Activated CD4-positive, alpha-beta T cell treated with anti-CD3 and anti-CD28 coated beads, Interleukin-2, amount 50 U/mL, for 16 hours (primary cell): ENCODE measurements around the gene TADA2B.
"Not testable (repeated sequence)": the region's sequence is repeated elsewhere in the genome, so short reads cannot be mapped to it uniquely, and the experiment has no call there.

ENCODE experiments used
- DNase-seq: peaks from one replicate; pipeline ENCODE4 v3.0.0-alpha.2; 2020

Gene TADA2B

DNA sequence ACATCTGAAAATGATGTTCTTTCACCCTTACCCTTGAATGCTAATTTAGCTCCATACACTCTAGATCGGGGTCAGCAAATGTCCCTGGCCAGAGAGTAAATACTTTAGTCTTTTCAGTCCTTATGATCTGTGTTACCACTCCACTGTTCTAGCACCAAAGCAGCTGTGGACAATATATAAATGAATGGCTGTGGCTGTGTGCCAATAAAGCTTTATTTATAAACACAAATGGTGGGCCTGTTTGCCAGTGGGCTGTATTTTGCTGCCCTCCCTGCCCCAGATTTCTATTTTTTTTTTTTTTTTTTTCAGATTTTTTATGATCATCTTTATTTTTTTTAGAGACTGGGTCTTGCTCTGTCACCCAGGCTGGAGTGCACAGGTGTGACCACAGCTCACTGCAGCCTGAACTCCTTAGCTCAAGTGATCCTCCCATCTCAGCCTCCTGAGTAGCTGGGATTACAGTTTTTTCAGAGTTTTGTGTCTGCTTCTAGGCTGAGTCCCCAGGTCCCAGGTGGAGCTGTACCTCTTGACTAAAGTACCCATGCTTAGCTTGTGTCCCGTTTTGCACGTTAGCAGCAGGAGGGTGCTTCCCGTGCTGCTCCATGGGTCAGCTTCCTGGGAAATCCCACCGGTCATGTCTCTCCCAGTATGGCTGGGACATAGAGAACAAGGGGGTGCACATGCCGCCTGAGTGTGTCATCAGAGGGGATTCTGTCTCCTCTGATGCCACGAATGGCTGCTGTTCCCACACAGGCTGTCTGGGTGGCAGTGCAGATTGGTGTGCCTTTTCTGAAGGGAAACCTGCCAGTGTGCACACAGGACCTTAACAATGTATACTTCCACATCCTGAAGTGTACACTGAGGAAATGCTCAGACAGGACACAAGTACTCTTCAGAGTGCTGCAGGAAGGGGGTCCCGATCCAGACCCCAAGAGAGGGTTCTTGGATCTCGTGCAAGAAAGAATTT lies 40.7 kb downstream of the TADA2B start:
- DNase-seq, result no peak

DNA sequence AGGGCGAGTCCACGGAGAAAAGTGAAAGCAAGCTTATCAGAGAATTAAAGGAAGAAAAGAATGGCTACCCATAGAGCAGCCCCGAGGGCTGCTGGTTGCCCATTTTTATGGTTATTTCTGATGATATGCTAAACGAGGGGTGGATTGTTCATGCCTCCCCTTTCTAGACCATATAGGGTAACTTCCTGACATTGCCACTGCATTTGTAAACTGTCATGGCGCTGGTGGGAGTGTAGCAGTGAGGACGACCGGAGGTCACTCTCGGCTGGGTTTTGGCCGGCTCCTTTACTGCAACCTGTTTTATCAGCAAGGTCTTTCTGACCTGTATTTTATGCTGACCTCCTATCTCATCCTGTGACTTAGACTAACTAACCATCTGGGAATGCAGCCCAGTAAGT lies 41.4 kb downstream of the TADA2B start:
- not testable (repeated sequence) for DNase-seq

DNA sequence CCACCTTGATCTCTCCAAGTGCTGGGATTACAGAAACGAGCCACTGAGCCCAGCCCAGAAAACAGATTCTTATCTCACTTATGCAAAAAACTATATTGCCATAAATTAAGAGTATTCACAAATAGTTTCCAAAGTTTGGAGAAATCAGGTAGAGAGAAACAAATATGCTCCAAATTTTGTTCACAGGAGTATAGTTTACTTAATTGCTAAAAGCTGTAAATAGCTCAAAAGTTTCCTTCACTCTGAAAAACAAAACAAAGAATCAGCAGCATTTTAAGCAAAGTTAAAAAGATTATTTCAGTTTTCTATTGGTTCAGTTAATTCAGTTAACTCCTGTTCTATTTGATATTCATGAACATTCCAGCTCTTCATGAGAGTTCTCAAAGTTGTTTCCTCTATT lies 43.2 kb downstream of the TADA2B start:
- no peak for DNase-seq

DNA sequence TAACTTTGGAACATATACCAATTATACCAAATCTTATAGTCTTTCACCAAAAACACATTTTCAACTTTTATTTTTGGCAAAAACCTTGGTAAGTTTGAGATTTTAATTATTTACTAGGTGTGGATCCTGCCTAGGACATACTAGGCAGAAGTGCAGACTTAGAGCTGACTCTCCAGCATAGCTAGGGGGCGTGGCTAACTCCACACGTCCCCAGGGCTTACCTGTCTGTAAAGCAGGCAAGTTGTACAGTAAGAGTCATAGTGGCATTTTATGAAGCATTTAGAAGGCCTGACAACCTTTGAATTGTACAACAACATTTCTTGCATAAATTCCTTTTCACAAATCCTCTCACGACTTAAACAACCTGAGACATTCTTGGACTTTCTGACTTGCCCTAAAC lies 43.9 kb downstream of the TADA2B start:
- DNase-seq, result no peak

DNA sequence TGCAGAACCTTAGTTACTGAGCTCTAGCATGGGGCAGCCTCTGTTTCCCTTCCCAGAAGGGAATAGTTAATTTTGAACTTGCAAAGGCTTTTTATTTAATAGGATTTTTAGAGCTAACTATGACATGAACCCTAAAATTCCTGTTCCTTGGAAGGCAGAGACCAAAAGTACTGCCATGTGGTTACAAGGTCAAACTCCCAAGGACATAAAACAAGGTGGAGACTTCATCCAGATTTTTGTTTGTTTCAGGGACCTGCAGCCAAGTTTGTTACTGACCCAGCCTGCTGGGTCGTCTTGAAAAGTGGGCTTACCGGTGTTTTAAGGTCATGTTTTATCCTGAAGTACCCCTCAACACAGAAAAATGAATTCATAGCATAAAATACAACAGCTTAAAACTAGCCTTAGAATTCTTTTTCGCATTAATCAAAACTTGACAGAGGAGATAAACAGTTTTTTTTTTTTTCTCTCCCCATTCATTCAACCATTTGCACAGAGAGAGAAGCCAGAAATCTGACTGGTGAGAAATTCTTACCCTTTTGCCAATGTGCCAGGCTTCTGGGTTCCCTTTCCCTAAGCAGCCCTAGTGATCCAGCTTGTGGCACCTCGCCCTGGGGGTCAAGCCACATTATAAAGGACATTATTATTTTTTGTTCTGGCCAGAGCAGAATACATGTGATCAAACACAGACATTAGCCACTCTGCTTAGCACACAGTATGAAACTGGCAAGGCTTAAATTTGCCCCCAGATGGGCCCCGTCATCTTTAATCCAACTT lies 46.2 kb downstream of the TADA2B start:
- DNase-seq, result no peak

DNA sequence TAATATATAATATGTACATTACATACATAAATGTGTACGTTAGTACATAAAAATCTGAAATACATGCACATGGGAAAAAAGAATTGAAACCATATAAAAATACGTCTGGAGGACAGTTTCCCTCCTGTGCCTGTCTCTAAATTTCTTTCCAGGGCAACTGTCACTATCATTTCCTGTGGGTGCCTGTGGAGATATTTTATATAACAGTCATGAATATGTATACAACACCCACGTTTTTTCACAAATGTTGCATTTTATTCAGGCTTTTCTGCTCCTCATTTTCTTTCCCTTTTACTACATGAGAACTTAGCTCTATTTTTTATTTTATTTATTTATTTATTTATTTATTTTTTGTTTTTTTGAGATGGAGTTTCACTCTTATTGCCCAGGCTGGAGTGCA lies 48.9 kb downstream of the TADA2B start:
- no peak for DNase-seq

DNA sequence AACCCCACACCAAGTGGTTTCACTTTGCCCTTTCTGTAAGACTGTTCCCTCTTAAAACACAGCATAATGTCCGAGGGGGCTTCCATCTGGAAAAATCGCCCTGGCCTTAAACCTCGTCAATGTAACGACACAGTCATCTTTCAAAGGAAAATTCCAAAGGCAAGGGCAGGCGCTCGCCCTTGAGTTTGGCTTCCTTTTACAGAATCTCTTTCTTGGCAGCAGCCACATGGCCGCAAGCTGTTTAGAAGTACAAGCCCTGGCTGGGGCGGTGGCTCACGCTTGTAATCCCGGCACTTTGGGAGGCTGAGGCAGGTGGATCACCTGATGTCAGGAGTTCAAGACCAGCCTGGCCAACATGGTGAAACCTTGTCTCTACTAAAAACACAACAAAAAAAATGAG lies 51.7 kb downstream of the TADA2B start:
- DNase-seq, result no peak

DNA sequence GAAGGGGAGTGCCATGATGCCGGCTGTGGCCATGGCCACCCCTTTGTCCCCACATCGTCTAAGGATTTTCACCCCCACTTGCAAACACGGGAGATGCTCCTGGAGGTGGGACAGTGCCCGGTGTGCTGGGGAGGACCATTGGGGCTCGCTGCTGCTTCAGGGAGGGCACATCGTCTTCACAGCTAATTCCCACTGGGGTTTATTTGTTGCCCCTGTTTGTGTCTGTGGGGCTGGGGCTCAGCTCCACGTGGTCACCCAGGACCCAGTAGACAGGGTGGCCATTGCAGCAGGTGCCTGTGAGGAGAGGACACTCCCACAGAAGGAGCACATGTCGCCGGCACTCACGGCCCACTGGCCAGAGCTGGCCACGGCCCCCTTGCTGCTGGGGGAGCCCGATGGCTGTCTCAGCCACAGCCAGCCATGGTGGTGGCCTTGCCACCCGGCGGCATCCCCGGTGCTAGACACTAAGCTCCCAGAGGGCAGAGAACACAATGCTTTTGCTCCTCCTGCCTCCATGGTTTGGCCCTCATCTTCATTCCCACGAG lies 52.5 kb downstream of the TADA2B start:
- no peak for DNase-seq

DNA sequence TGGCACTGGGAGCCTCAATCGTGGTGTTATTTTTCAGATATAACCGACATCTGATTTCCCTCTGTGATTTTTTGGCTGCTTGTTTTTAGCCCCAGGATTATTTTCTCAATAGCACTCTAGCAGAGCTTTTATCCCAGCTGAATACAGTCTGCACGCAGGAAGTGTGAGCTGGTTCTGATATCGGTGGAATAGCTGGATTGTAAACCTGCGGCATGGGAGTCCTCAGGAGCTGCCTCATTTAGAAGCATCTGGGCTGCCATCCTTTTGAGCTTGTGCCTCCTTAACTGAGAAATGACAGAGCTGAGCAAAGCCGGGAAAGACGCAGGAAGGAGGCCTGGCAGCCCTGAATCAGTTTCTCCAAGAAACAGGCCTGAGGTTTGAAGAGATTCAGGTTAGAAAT lies 53.1 kb downstream of the TADA2B start:
- DNase-seq, result no peak

DNA sequence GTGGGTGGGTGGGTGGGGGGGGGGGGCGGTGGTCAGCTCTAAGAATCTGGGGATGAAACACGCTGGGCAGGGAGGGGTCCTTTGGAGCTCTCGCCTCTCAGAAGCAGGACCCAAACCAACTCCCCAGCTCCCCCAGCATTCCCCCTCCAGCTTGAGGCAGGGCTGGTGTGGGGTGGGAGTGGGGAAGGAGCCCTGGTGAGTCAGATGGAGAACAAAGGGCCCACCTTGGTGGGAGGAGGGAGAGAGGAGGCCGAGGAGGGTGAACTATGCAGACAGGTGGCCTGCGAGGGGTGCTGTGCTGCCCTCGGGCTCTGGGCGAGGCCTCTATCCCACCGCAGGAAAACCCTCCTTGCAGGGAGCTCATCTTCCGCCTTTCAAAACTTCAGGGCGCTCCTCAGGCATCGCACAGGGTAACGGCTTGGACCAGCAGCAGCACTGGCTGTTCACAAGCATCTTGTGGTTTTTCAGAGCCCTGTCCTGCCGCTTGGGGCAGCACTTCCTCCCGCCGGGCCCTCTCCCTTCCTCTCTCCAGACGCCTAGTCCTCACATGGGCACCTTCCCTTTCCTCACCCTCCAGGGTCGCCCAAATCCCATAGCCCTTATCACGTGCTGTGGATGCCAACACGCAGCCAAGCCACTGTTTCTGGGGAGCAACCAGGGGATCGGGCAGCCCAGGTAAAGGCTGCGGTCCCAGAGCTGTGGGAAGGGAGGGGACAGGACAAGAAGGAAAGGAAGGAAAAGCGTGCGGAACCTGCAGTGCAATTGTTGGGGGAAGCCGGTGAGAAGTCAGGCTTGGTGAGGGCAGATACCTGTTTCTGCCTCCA lies 58.7 kb downstream of the TADA2B start:
- DNase-seq, result peak; percentile 61

DNA sequence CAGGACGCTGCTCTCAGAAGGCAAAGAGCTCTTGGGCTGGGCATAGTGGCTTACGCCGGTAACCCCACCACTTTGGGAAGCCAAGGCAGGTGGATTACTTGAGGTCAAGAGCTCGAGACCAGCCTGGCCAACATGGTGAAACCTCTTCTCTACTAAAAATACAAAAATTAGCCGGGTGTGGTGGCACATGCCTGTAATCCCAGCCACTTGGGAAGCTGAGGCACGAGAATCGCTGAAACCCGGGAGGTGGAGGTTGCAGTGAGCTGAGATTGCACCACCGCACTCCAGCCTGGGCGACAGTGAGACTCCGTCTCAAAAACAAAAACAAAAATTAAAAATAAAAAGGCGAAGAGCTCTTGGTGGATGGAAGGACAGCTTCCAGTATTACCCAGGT lies 59.3 kb downstream of the TADA2B start:
- DNase-seq, result not testable (repeated sequence)

DNA sequence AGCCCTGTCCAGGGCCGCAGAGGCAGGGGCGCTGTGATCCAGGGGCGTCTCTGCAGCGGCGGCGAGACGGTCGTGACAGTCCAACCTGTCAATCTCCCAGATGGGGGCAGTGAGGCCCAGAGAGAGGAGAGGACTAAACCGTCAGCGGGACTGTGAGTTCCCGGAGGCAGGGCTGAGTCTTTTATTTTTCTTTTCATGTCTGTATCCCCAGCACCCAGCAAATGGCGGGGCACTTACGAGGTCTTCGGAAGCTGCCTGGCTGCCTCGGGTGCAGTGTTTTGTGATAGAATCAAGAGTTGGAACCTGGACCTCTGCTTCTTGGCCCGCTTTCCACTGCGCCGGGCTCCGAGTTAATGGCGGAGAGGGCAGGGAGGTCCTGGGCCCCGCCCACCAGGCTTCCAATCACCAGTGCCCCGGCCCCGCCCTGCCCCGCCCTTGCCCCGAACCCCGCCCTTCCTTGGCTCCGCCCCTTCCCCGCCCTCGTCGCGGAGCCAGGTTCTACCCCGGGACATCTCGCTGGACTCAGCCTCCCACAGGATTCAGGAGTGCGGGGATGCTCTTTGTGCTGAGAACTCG lies 59.9 kb downstream of the TADA2B start:
- DNase-seq, result peak; percentile 82

DNA sequence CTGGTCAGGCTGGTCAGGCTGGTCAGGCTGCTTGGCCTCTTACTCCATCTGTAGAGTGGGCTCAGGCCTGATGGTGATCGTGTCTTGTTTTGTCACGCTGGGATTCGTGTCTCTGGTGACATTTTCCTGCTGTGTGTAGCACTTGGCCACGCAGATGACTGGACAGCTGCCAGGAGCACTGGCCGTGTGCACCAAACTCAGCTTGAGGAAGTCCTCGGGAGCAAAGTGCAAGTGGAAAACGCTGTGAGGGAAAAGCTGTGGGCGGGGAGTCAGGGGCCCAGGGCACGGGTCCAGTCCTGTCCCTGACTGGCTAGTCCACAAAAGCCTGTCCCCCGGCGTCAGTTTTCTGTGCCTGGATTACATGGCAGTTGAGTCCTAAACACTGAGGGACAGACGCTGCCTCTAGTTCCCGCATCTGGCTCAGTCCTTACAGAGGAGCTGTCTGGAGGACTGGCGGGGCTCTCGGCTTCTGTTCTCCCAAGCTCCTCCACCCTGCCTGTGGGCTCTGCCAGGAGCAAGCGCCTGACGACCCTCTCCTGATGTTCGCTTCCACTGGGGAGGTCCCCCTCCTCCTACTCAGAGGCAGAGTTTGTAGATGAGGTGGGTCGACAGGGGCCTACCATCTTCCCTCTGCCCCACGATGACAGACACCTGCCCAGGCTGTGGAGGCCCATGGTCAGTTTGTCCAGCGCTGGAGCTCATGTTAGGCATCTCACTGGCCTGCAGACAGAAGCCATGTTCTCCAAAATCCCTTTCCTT lies 60.6 kb downstream of the TADA2B start:
- no peak for DNase-seq

DNA sequence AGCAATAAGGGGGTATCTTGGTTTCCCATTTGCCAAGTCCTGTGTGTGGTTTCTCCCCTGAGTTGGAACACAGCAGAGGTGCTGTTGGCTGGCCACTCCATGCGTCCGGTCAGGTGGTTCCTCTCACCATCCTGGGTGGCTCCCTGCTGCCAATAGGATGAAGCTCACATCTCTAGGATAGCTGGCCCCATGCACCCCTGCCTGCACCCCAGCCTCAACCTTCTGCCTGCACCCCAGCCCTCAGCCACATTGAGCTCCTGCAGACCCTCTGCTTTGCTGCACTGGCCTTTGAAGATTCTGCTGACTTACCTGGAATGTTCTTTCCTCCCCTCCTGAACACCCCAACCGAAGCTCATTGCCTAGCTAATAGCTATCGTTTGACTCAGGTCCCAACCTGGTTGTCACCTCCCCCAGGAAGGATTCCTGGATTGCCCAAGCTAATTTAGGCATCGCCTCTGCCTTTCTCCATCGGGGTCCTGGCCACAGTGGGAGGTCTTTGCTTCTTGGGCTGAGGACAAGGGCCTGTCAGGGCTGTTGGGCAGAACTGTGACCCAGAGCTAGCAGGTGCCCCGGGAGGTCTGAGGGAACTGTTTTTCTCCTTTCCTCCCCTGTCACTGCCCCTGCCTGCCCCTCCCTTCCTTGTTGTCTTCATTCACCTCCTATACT lies 61.3 kb downstream of the TADA2B start:
- DNase-seq, result no peak

DNA sequence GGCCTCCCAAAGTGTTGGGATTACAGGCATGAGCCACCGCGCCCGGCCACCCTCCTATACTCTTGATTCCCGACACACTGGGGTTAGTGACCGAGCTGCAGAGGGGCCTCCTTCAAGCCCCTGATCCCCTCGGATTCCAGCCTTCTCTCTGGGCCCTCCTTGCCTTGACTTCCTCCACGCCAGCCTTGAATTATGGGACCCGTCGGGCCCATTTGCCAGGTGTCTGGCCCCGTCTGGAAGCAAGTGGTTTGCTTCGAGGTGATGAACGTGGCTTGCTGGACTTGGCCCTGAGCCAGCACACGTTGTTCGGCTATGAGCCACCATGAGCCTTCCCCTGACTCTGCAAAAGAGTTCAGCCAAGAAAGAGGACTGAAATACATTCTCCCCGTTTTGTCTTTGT lies 62.1 kb downstream of the TADA2B start:
- no peak for DNase-seq

DNA sequence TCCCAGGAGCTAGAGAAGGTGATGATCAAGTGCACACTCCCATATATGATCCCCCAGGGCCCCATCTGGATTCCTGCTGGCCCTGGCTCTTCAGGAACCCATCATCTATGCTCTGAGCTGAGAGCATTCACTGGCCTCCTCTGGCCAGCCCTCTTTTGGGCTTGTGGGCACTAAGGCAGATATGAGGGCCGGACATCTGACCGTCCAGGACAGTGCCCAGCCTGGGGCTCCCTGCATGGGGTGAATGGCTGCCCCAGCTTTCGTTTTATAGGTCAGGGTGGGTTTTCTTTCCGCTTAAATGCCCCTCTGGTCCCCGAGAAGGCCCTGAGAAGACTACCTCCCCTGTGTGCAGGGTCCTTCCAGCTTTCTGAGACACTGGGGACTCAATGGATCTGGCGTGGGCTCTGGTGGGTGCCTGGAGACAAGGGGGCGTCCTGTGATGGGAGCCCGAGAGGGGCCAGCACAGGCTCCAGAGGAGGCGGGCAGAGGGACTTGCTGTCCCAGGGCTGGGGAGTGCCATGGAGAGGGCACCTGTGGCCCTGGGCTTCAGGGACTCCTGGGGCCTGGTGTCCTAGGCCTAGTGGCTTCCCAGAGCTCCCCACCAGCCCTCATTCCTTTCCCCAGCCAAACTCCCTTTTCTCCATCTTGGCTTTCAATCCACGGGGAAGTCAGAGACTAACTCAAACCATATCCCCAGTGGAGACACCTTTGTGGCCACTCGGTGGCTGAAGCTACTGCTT lies 64.2 kb downstream of the TADA2B start:
- no peak for DNase-seq
